Measurements from ENCODE around the gene LMX1B.
"Not testable (repeated sequence)": the region's sequence is repeated elsewhere in the genome, so short reads cannot be mapped to it uniquely, and the experiment has no call there.

Gene LMX1B

DNA sequence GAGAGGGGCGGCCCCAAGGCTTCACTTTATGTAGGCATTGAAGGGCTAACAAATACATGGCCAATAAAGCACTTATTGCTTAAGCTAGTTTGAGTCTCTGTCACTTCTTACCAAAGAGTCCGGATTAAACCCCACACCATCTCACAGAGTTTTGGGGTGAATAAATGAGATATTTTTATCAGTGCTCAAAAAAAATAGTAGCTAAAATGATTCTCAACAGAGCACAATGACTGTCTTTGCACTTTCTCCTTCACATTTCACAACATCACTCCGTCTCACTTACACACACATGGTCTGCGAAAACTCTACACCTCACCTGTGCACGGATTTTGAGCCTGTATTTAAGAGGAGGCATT is 92.9 kb downstream of the LMX1B start:
- DNase-seq (ENCODE audit: low read depth in 1 of 2, low spot score in 1 of 2), result no peak
- no peak overlapping the region for H3K27ac ChIP-seq (replicated peaks)
- TF ChIP-seq, protein P1, sequence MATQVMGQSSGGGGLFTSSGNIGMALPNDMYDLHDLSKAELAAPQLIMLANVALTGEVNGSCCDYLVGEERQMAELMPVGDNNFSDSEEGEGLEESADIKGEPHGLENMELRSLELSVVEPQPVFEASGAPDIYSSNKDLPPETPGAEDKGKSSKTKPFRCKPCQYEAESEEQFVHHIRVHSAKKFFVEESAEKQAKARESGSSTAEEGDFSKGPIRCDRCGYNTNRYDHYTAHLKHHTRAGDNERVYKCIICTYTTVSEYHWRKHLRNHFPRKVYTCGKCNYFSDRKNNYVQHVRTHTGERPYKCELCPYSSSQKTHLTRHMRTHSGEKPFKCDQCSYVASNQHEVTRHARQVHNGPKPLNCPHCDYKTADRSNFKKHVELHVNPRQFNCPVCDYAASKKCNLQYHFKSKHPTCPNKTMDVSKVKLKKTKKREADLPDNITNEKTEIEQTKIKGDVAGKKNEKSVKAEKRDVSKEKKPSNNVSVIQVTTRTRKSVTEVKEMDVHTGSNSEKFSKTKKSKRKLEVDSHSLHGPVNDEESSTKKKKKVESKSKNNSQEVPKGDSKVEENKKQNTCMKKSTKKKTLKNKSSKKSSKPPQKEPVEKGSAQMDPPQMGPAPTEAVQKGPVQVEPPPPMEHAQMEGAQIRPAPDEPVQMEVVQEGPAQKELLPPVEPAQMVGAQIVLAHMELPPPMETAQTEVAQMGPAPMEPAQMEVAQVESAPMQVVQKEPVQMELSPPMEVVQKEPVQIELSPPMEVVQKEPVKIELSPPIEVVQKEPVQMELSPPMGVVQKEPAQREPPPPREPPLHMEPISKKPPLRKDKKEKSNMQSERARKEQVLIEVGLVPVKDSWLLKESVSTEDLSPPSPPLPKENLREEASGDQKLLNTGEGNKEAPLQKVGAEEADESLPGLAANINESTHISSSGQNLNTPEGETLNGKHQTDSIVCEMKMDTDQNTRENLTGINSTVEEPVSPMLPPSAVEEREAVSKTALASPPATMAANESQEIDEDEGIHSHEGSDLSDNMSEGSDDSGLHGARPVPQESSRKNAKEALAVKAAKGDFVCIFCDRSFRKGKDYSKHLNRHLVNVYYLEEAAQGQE (IDR thresholded peaks at IDR 0.05; ENCODE audit: insufficient replicate concordance, low read depth), result no peak
- TF ChIP-seq GABPA (IDR thresholded peaks at IDR 0.05; ENCODE audit: low read depth) (no peak), POLR2AphosphoS5 (IDR thresholded peaks at IDR 0.05; ENCODE audit: low read depth) (no peak), SPI1 (IDR thresholded peaks at IDR 0.05; ENCODE audit: borderline replicate concordance, low read depth) (no peak)
- TF ChIP-seq, protein P2, sequence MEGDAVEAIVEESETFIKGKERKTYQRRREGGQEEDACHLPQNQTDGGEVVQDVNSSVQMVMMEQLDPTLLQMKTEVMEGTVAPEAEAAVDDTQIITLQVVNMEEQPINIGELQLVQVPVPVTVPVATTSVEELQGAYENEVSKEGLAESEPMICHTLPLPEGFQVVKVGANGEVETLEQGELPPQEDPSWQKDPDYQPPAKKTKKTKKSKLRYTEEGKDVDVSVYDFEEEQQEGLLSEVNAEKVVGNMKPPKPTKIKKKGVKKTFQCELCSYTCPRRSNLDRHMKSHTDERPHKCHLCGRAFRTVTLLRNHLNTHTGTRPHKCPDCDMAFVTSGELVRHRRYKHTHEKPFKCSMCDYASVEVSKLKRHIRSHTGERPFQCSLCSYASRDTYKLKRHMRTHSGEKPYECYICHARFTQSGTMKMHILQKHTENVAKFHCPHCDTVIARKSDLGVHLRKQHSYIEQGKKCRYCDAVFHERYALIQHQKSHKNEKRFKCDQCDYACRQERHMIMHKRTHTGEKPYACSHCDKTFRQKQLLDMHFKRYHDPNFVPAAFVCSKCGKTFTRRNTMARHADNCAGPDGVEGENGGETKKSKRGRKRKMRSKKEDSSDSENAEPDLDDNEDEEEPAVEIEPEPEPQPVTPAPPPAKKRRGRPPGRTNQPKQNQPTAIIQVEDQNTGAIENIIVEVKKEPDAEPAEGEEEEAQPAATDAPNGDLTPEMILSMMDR (IDR thresholded peaks at IDR 0.05; ENCODE audit: insufficient read depth, low read length), result no peak
- H3K27me3 ChIP-seq (ENCODE audit: insufficient read depth, poor library complexity, severe bottlenecking), result no peaks in the 10 kb centered on the region
- H3K4me3 ChIP-seq (replicated peaks; ENCODE audit: insufficient read depth, low read length), result no peak overlapping the region

DNA sequence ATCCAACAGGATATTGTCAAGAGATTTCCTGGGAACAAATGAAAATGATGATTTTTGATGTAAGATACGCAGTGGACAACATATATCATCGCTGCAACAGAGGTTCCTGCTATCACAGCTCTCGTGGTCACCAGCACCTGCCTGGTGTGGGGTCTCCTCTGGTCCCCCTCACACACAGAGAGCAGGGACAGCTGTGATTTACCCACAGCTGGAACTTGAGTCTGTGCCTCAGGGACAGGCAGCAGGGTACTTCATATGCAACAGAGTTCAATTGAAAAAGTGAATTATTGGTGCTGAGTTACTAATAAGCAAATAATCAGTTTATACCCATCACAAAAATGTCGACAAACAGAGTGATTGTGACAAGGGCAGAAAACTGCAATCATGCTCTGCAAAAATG is 93.4 kb downstream of the LMX1B start:
- H3K27ac ChIP-seq (replicated peaks), result no peak overlapping the region
- TF ChIP-seq, protein P1 (IDR thresholded peaks at IDR 0.05; ENCODE audit: insufficient replicate concordance, low read depth), result no peak
- TF ChIP-seq SPI1 (IDR thresholded peaks at IDR 0.05; ENCODE audit: borderline replicate concordance, low read depth) (no peak), GABPA (IDR thresholded peaks at IDR 0.05; ENCODE audit: low read depth) (no peak), POLR2AphosphoS5 (IDR thresholded peaks at IDR 0.05; ENCODE audit: low read depth) (no peak)
- TF ChIP-seq, protein P2 (IDR thresholded peaks at IDR 0.05; ENCODE audit: insufficient read depth, low read length), result no peak
- H3K27me3 ChIP-seq (ENCODE audit: insufficient read depth, poor library complexity, severe bottlenecking), result no peaks in the 10 kb centered on the region
- DNase-seq (ENCODE audit: low read depth in 1 of 2, low spot score in 1 of 2), result no peak
- no peak overlapping the region for H3K4me3 ChIP-seq (replicated peaks; ENCODE audit: insufficient read depth, low read length)

DNA sequence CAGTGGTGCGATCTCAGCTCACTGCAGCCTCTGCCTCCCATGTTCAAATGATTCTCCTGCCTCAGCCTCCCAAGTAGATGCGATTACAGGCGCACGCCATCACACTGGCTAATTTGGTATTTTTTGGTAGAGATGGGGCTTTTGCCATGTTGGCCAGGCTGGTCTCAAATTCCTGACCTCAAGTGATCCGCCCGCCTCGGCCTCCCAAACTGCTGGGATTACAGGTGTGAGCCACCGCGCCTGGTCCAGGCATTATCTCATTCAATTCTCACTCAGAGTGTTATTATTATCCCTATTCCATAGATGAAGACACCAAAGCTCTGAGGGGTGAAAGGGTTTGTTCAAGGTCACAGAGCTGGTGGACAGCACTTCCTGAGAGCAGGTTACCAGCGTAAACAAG is 94.0 kb downstream of the LMX1B start:
- not testable (repeated sequence) for H3K27me3 ChIP-seq (ENCODE audit: insufficient read depth, poor library complexity, severe bottlenecking); H3K27ac ChIP-seq (replicated peaks); H3K4me3 ChIP-seq (replicated peaks; ENCODE audit: insufficient read depth, low read length); DNase-seq (ENCODE audit: low read depth in 1 of 2, low spot score in 1 of 2)

DNA sequence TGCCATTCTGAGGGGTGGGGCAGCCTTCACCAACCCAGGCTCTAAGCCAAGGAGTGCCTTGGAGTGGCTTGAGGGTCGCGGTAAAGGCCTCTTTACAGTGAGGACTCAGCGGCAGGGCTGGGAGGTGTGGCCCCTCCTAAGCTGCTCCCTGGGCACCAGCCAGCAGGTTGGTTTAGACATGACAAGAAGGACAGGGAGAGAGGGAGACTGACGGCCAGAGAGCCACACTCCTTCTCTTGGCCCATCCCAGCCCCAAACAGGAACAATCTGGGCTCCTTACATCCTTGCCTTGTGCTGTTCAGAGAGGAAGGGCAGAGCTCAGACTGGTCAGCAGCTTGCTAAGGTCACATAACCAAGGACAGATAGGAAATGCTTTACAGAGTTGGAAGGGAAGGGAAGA is 94.5 kb downstream of the LMX1B start:
- TF ChIP-seq, protein P2 (IDR thresholded peaks at IDR 0.05; ENCODE audit: insufficient read depth, low read length), result no peak
- TF ChIP-seq POLR2AphosphoS5 (IDR thresholded peaks at IDR 0.05; ENCODE audit: low read depth) (no peak), SPI1 (IDR thresholded peaks at IDR 0.05; ENCODE audit: borderline replicate concordance, low read depth) (no peak), GABPA (IDR thresholded peaks at IDR 0.05; ENCODE audit: low read depth) (no peak)
- TF ChIP-seq, protein P1 (IDR thresholded peaks at IDR 0.05; ENCODE audit: insufficient replicate concordance, low read depth), result no peak

More for the DNA sequence above, 94.5 kb downstream of the LMX1B start:
- Histone ChIP-seq H3K27me3 (ENCODE audit: insufficient read depth, poor library complexity, severe bottlenecking) (no peaks in the 10 kb centered on the region), H3K27ac (replicated peaks) (no peak overlapping the region), H3K4me3 (replicated peaks; ENCODE audit: insufficient read depth, low read length) (no peak overlapping the region)
- DNase-seq (ENCODE audit: low read depth in 1 of 2, low spot score in 1 of 2), result no peak
